ENCODE data around the gene GNAI2. TPM values are rescaled to one million over a fixed set of nuclear protein-coding genes. Genes with fewer than 3 reads are reported as not detected.
"Not testable (repeated sequence)": the region's sequence is repeated elsewhere in the genome, so short reads cannot be mapped to it uniquely, and the experiment has no call there.

GNAI2 gene
- total RNA-seq, 2 experiments from 2014 or later: 515 to 531 TPM

GRCh38 chr3:50259432-50260026 lies 23.5 kb downstream of the GNAI2 start:
- ATAC-seq (peak; percentile 28), DNase-seq (no peak)
- Mint-ChIP-seq H3K27ac (peak overlapping the region; percentile 63), H3K36me3 (ENCODE audit: low read depth) (peaks cover 40% of the 10 kb centered on the region), H3K27me3 (ENCODE audit: low read depth) (no peaks in the 10 kb centered on the region), H3K4me1 (ENCODE audit: low read depth) (peaks cover 10% of the 10 kb centered on the region), H3K4me3 (peak overlapping the region; percentile 69), H3K9me3 (ENCODE audit: insufficient read depth) (peaks cover 4% of the 10 kb centered on the region)
- ChIA-PET POLR2A (interaction anchor here (0.6 to 1.2 kb wide), 3 partner anchors 13 to 33 kb away, joined by 3 to 5 read pairs (median 5); no protein-coding TSS in a partner anchor), CTCF (interaction anchor here (0.7 to 4.2 kb wide), 21 partner anchors 8 to 154 kb away, joined by 3 to 45 read pairs (median 4); partner anchors contain the start of genes GNAI2, HYAL3, IFRD2 and NAA80)

- CTCF ChIA-PET: interaction anchor here (0.7 to 4.2 kb wide), 20 partner anchors 9 to 155 kb away, joined by 3 to 45 read pairs (median 4); partner anchors contain the start of genes GNAI2, HYAL3, IFRD2 and NAA80
- H3K4me3 Mint-ChIP-seq: peak overlapping the region; percentile 69
- peak; percentile 87 for DNase-seq
- POLR2A ChIA-PET: interaction anchor here (0.7 to 1.2 kb wide), 3 partner anchors 9 to 30 kb away, joined by 3 to 5 read pairs (median 5); no protein-coding TSS in a partner anchor
- peak; percentile 97 for ATAC-seq
- peak overlapping the region; percentile 63 for H3K27ac Mint-ChIP-seq
- H3K36me3 Mint-ChIP-seq (ENCODE audit: low read depth): peaks cover 35% of the 10 kb centered on the region
- H3K27me3 Mint-ChIP-seq (ENCODE audit: low read depth): no peaks in the 10 kb centered on the region
- peaks cover 10% of the 10 kb centered on the region for H3K4me1 Mint-ChIP-seq (ENCODE audit: low read depth)
- H3K9me3 Mint-ChIP-seq (ENCODE audit: insufficient read depth): peaks cover 4% of the 10 kb centered on the region
Measured at GRCh38 chr3:50260027-50260941, 24.3 kb downstream of the GNAI2 start.

- DNase-seq (no peak), ATAC-seq (no peak)
- peaks cover 4% of the 10 kb centered on the region for H3K27me3 Mint-ChIP-seq (ENCODE audit: low read depth)
- CTCF ChIA-PET: interaction anchor here (0.9 to 4.2 kb wide), 9 partner anchors 9 to 156 kb away, joined by 3 to 45 read pairs (median 4); partner anchors contain the start of gene GNAI2
- H3K36me3 Mint-ChIP-seq (ENCODE audit: low read depth): peaks cover 32% of the 10 kb centered on the region
- H3K4me1 Mint-ChIP-seq (ENCODE audit: low read depth): peaks cover 10% of the 10 kb centered on the region
- peak overlapping the region; percentile 19 for H3K27ac Mint-ChIP-seq
- H3K9me3 Mint-ChIP-seq (ENCODE audit: insufficient read depth): peaks cover 4% of the 10 kb centered on the region
- POLR2A ChIA-PET: interaction anchor here (0.7 to 1.3 kb wide), 2 partner anchors 9 to 11 kb away, joined by 3 to 4 read pairs; no protein-coding TSS in a partner anchor
- peak overlapping the region; percentile 7 for H3K4me3 Mint-ChIP-seq
Measured at GRCh38 chr3:50260942-50261441, 25.0 kb downstream of the GNAI2 start.

GRCh38 chr3:50261505-50261904 lies 25.5 kb downstream of the GNAI2 start:
- no peak for ATAC-seq
- POLR2A ChIA-PET: interaction anchor here (0.7 to 1.3 kb wide), 2 partner anchors 8 to 11 kb away, joined by 3 to 4 read pairs; no protein-coding TSS in a partner anchor
- peak overlapping the region; percentile 7 for H3K4me3 Mint-ChIP-seq

GRCh38 chr3:50262200-50262599 lies 26.2 kb downstream of the GNAI2 start:
- H3K27me3 Mint-ChIP-seq (ENCODE audit: low read depth): peaks cover 12% of the 10 kb centered on the region
- CTCF ChIA-PET: interaction anchor here (1.4 kb wide), 1 partner anchor 16 kb away, joined by 6 read pairs; no protein-coding TSS in a partner anchor
- H3K27ac Mint-ChIP-seq; H3K9me3 Mint-ChIP-seq (ENCODE audit: insufficient read depth); H3K4me3 Mint-ChIP-seq; H3K4me1 Mint-ChIP-seq (ENCODE audit: low read depth); ATAC-seq; DNase-seq: not testable (repeated sequence)
- POLR2A ChIA-PET: interaction anchor here (1.3 kb wide), 1 partner anchor 12 kb away, joined by 4 read pairs; no protein-coding TSS in a partner anchor
- peaks cover 20% of the 10 kb centered on the region for H3K36me3 Mint-ChIP-seq (ENCODE audit: low read depth)

More at GRCh38 chr3:50261505-50261904, 25.5 kb downstream of the GNAI2 start:
- Mint-ChIP-seq H3K27ac (peak overlapping the region; percentile 19), H3K27me3 (ENCODE audit: low read depth) (peaks cover 6% of the 10 kb centered on the region), H3K4me1 (ENCODE audit: low read depth) (peaks cover 10% of the 10 kb centered on the region), H3K9me3 (ENCODE audit: insufficient read depth) (peaks cover 4% of the 10 kb centered on the region), H3K36me3 (ENCODE audit: low read depth) (peaks cover 27% of the 10 kb centered on the region)
- DNase-seq: no peak
- CTCF ChIA-PET: interaction anchor here (0.9 to 4.2 kb wide), 4 partner anchors 10 to 89 kb away, joined by 3 to 45 read pairs (median 14); no protein-coding TSS in a partner anchor

- Mint-ChIP-seq H3K4me3 (no peak overlapping the region), H3K4me1 (ENCODE audit: low read depth) (peaks cover 10% of the 10 kb centered on the region), H3K27me3 (ENCODE audit: low read depth) (peaks cover 12% of the 10 kb centered on the region), H3K27ac (peak overlapping the region; percentile 15), H3K36me3 (ENCODE audit: low read depth) (peaks cover 14% of the 10 kb centered on the region), H3K9me3 (ENCODE audit: insufficient read depth) (no peaks in the 10 kb centered on the region)
- ChIA-PET POLR2A (no interaction called here), CTCF (interaction anchor here (1.4 to 2.1 kb wide), 2 partner anchors 16 to 68 kb away, joined by 6 to 8 read pairs; no protein-coding TSS in a partner anchor)
- DNase-seq (no peak), ATAC-seq (no peak)
Measured at GRCh38 chr3:50262778-50263177, 26.8 kb downstream of the GNAI2 start.

- Mint-ChIP-seq H3K4me3 (no peak overlapping the region), H3K27ac (no peak overlapping the region), H3K36me3 (ENCODE audit: low read depth) (peaks cover 5% of the 10 kb centered on the region), H3K27me3 (ENCODE audit: low read depth) (peaks cover 18% of the 10 kb centered on the region), H3K4me1 (ENCODE audit: low read depth) (peaks cover 10% of the 10 kb centered on the region), H3K9me3 (ENCODE audit: insufficient read depth) (no peaks in the 10 kb centered on the region)
- POLR2A ChIA-PET: no interaction called here
- ATAC-seq (no peak), DNase-seq (no peak)
- CTCF ChIA-PET: interaction anchor here (1.1 to 2.1 kb wide), 4 partner anchors 17 to 69 kb away, joined by 4 to 8 read pairs (median 6); no protein-coding TSS in a partner anchor
Measured at GRCh38 chr3:50263478-50264382, 27.7 kb downstream of the GNAI2 start.

- Mint-ChIP-seq H3K4me3 (no peak overlapping the region), H3K27me3 (ENCODE audit: low read depth) (peaks cover 18% of the 10 kb centered on the region), H3K9me3 (ENCODE audit: insufficient read depth) (no peaks in the 10 kb centered on the region), H3K36me3 (ENCODE audit: low read depth) (no peaks in the 10 kb centered on the region), H3K4me1 (ENCODE audit: low read depth) (peaks cover 7% of the 10 kb centered on the region), H3K27ac (no peak overlapping the region)
- POLR2A ChIA-PET: no interaction called here
- ATAC-seq: no peak
- CTCF ChIA-PET: interaction anchor here (1.1 to 2.1 kb wide), 4 partner anchors 18 to 70 kb away, joined by 3 to 8 read pairs (median 5); no protein-coding TSS in a partner anchor
- DNase-seq: no peak
Measured at GRCh38 chr3:50264383-50264963, 28.5 kb downstream of the GNAI2 start.

GRCh38 chr3:50264964-50265485 lies 29.0 kb downstream of the GNAI2 start:
- H3K9me3 Mint-ChIP-seq (ENCODE audit: insufficient read depth): no peaks in the 10 kb centered on the region
- no peak for ATAC-seq
- H3K4me1 Mint-ChIP-seq (ENCODE audit: low read depth): peaks cover 3% of the 10 kb centered on the region
- no peak for DNase-seq
- H3K27ac Mint-ChIP-seq: no peak overlapping the region
- no peaks in the 10 kb centered on the region for H3K36me3 Mint-ChIP-seq (ENCODE audit: low read depth)
- ChIA-PET CTCF (interaction anchor here (1.1 to 1.5 kb wide), 3 partner anchors 18 to 48 kb away, joined by 3 to 6 read pairs (median 3); no protein-coding TSS in a partner anchor), POLR2A (no interaction called here)
- no peak overlapping the region for H3K4me3 Mint-ChIP-seq
- H3K27me3 Mint-ChIP-seq (ENCODE audit: low read depth): peaks cover 18% of the 10 kb centered on the region

GRCh38 chr3:50265571-50265970 lies 29.6 kb downstream of the GNAI2 start:
- ChIA-PET POLR2A (no interaction called here), CTCF (interaction anchor here (1.2 to 2.3 kb wide), 3 partner anchors 19 to 48 kb away, joined by 3 to 14 read pairs (median 3); no protein-coding TSS in a partner anchor)
- Mint-ChIP-seq H3K9me3 (ENCODE audit: insufficient read depth) (no peaks in the 10 kb centered on the region), H3K27me3 (ENCODE audit: low read depth) (peaks cover 18% of the 10 kb centered on the region), H3K27ac (no peak overlapping the region), H3K36me3 (ENCODE audit: low read depth) (no peaks in the 10 kb centered on the region), H3K4me1 (ENCODE audit: low read depth) (peaks cover under 1% of the 10 kb centered on the region), H3K4me3 (no peak overlapping the region)
- no peak for ATAC-seq
- DNase-seq: no peak
